Central memory CD8-positive, alpha-beta T cell (primary cell): ENCODE results near the gene OVCA2.
A peak's percentile ranks its signal among the peaks of the same experiment; 100 is the strongest.

ENCODE experiments used
- ATAC-seq: fragments of 150-1000 bp; cut with Tn5 transposase; replicated peaks from 2 replicates; pipeline ENCODE4 v1.10.0; 2022; ENCODE audit warnings: mild to moderate bottlenecking, moderate FRiP score, moderate number of reproducible peaks; ENCODE audit not compliant: poor library complexity, severe bottlenecking; ENCODE audit errors: extremely low read depth
- DNase-seq, 2 donors: peaks; one replicate each; pipeline ENCODE4 v3.0.0; 2021; ENCODE audit warnings: low spot score in 2 of 2
- H3K27ac Mint-ChIP-seq: one replicate; pipeline ENCODE4 v1.8.0; 2022; ENCODE audit warnings: low read depth, mild to moderate bottlenecking, moderate library complexity, mixed read lengths
- H3K27me3 Mint-ChIP-seq: one replicate; pipeline ENCODE4 v1.8.0; 2022; ENCODE audit warnings: mixed read lengths
- H3K36me3 Mint-ChIP-seq: one replicate; pipeline ENCODE4 v1.8.0; 2022; ENCODE audit warnings: mild to moderate bottlenecking, moderate library complexity, mixed read lengths; ENCODE audit not compliant: insufficient read depth
- H3K4me1 Mint-ChIP-seq: one replicate; pipeline ENCODE4 v1.8.0; 2022; ENCODE audit warnings: mixed read lengths
- H3K4me3 Mint-ChIP-seq: one replicate; pipeline ENCODE4 v1.8.0; 2022; ENCODE audit warnings: mild to moderate bottlenecking, moderate library complexity, mixed read lengths
- H3K9me3 Mint-ChIP-seq: one replicate; pipeline ENCODE4 v1.8.0; 2022; ENCODE audit warnings: mixed read lengths

OVCA2 gene

DNA sequence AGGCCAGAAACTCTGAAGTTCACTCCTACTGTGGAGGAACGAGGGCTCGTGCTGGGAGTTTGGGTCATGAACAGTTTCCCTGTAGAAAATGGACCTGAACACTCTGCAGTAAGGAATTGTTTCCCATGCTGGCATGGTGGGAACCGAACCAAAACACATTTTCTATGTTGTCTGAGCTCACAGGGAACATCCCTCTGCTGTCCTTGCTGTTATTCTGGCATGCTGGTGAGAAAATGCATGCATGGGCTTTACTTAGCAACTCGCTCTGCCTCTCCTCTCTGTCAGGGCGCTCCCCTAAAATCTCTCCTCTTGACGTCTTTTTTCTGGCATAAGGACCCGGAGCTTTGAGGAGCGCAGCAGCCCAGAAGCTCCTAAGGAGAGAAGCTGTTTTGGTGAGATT is 22.1 kb upstream of the OVCA2 start:
- Mint-ChIP-seq H3K9me3 (no peaks in the 10 kb centered on the region), H3K27me3 (peaks cover 57% of the 10 kb centered on the region), H3K36me3 (no peaks in the 10 kb centered on the region), H3K4me1 (peaks cover 5% of the 10 kb centered on the region), H3K27ac (no peak overlapping the region), H3K4me3 (no peak overlapping the region)
- DNase-seq: no peak
- no peak for ATAC-seq

DNA sequence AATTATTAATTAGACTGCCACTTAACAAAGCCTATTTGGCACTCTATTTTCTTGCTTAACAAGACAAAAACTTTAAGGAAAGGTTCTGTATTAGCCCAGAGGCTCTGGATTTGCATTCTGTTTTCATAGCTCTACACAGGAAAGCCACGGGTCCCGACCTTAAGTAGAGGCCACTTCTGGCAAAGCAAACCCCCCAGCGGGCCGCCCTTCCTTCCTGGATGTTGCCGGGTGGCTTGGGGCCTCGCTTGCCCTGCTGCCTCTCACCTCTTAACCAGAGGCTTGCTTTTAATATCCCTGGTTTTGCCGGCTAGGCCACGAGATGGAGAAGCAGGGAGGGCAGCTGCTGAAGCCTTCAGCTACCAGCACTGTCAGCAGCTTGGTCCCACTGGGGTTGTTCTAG is 21.1 kb upstream of the OVCA2 start:
- Mint-ChIP-seq H3K9me3 (no peaks in the 10 kb centered on the region), H3K27me3 (peaks cover 52% of the 10 kb centered on the region), H3K4me1 (peaks cover 10% of the 10 kb centered on the region), H3K27ac (no peak overlapping the region), H3K4me3 (no peak overlapping the region), H3K36me3 (no peaks in the 10 kb centered on the region)
- no peak for DNase-seq
- ATAC-seq: no peak

DNA sequence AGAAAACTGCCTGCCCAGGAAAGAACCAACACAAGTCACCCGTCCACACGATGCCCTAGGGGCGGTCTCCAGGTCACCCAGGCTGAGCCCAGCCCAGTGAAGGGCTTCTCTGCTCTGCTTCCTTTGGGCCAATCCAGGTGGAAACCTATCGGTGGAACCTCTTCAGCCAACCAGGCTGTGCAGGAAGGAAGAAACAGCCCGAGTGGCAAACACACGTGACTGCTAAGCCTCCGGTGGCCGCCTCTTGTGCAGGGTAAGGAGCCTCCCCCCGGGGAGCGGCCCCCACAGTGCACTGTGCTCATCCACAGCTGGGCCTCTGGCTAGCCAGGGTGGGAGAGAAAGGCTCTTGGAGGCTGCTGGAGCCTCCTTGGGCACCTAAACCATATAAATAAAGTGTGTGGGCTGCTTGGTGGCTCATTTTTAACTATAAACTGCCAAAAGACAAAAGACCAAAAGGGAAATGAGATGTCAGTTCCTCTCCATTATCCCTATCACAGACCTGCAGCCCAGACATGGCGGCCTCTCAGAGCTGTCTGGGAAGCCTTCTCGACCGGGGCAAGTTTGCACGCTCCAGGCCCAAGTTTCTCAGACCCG is 19.1 kb upstream of the OVCA2 start:
- H3K9me3 Mint-ChIP-seq: no peaks in the 10 kb centered on the region
- ATAC-seq (no peak), DNase-seq (no peak)
- peaks cover 63% of the 10 kb centered on the region for H3K27me3 Mint-ChIP-seq
- H3K27ac Mint-ChIP-seq: no peak overlapping the region
- no peaks in the 10 kb centered on the region for H3K36me3 Mint-ChIP-seq
- peaks cover 18% of the 10 kb centered on the region for H3K4me1 Mint-ChIP-seq
- no peak overlapping the region for H3K4me3 Mint-ChIP-seq

DNA sequence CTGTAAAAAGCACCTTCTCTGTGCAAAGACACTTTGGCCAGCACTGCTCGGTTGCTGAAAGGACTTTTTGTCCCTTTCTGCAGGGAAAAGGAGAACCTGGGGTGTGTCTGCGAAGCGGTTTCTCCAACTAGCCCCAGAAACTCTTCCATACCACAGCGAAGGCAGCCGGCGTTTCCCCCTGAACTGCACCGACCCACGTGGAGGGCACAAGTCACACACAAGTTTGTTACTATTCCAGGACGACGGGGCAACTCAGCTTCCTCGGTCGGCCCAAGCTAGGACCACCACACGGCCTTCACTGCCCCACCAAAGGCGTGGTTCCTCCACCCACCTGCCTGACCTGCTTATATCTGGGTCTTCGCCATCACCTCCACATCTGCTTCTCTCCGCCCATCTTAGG is 18.6 kb upstream of the OVCA2 start:
- ATAC-seq: no peak
- Mint-ChIP-seq H3K27me3 (peaks cover 63% of the 10 kb centered on the region), H3K4me3 (no peak overlapping the region), H3K27ac (no peak overlapping the region), H3K9me3 (no peaks in the 10 kb centered on the region), H3K4me1 (peaks cover 18% of the 10 kb centered on the region), H3K36me3 (no peaks in the 10 kb centered on the region)
- no peak for DNase-seq

DNA sequence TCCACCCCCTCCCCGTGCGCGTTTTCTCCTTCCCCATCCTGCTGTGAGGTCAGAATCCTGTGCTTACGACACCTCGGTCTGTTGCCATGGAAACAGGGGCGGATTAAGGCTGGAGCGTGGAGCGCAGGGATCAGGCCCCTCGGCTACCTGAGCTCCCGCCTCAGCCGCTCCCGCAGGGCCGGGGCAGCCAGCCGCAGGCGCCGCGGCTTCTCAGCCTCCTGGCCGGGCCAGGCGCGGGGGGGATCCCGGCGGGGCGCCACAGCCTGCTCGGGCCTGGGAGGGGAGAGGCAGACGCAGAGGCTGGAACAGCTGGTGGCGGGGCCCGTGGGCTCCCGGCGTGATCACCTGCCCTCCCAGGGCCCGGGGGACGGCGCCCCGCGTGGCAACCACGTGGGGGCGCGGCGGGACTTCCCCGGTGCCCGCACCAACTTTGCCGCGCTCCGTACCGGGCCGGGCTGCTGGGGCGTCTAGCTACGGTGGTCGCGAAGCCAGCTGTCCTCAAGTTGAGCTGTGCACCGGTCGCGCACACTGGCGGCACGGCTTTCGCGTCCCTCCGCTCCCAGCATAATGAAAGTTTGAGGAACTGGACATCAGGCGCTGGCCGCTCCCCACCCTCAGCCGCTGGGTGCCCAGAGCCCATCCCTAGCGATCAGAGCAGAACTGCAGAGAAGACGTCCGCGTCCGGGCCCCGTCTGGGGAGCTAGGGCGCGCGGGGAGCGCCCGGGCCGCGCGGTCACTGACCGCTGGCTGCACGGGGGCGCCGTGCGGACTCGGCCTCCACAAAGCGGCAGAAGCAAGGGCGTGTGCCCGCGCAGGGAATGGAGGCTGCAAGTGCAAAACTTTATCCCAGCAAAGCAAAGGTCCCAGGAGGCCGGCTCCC is 17.9 kb upstream of the OVCA2 start:
- H3K27ac Mint-ChIP-seq: no peak overlapping the region
- H3K4me3 Mint-ChIP-seq: peak overlapping the region; percentile 76
- no peaks in the 10 kb centered on the region for H3K9me3 Mint-ChIP-seq
- H3K4me1 Mint-ChIP-seq: peaks cover 18% of the 10 kb centered on the region
- peaks cover 62% of the 10 kb centered on the region for H3K27me3 Mint-ChIP-seq
- ATAC-seq: peak; percentile 20
- no peaks in the 10 kb centered on the region for H3K36me3 Mint-ChIP-seq
- no peak for DNase-seq

DNA sequence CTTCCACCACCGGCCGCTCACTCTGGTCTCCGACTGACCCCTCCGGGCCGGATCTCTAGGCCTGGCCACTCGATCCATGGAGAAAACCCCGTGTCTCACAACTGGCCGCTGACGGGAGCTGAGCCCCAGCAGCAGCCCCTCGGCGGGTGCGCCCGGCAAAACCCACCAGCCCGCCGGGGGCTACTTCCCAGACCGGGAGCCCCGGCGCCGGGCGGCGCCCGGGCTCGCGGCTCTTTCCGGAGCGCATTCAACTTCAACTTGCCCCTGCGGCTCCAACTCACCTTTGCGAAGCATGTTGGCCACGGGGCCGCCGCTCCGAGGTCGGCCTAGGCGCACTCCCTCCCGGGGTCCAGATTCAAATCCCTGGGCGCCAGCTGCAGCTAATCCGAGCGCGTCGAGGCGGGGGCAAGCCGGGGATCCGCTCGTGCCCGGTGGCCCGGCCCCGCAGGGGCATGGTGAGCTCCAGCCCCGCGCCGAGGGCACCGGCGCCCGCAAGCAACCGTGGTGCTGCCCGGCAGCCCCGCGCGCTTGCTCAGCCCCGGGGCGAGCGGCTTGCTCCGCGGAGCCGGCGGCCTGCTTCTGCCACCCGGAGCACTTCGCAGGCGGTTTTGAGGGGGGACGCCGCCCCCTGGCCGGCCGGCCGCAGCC is 17.1 kb upstream of the OVCA2 start:
- no peaks in the 10 kb centered on the region for H3K9me3 Mint-ChIP-seq
- H3K27me3 Mint-ChIP-seq: peaks cover 54% of the 10 kb centered on the region
- ATAC-seq: no peak

DNA sequence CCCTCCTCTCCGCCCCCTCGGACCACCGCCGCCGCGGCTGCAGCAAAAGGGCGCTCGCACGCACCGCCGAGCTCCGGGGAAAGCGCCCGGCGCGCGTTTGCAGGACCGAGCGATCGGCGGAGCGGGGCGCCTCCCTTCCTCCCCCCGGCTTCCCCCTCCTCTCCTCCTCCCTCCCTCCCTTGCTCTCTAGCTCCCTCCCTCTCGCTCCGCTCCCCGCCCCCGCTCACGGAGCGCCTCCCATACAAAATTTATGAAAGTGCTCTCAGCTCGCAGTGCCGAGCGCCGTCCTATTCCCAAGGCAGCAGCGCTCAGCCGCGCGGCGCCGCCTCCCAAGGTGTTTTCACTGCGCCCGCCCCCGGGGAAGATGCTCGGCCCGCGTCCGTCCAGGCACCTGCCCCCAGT is 16.6 kb upstream of the OVCA2 start, which contains the start of gene RTN4RL1:
TSS of gene RTN4RL1 (minus strand) at position 115 of the 402 bp plus-strand sequence. CDS start 469 bp downstream, outside the sequence.
- peaks cover 49% of the 10 kb centered on the region for H3K27me3 Mint-ChIP-seq
- ATAC-seq (peak; percentile 29), DNase-seq (peak; percentile 37 to 44)
- no peak within 1 kb of the TSS for H3K27ac Mint-ChIP-seq
- peaks cover 25% of the 10 kb centered on the region for H3K4me1 Mint-ChIP-seq
- H3K4me3 Mint-ChIP-seq: peak within 1 kb of the TSS; percentile 76
- H3K9me3 Mint-ChIP-seq: no peaks in the 10 kb centered on the region
- no peaks in the 10 kb centered on the region for H3K36me3 Mint-ChIP-seq

More for the DNA sequence above, 17.1 kb upstream of the OVCA2 start:
- H3K4me3 Mint-ChIP-seq: peak overlapping the region; percentile 76
- H3K36me3 Mint-ChIP-seq: no peaks in the 10 kb centered on the region
- H3K27ac Mint-ChIP-seq: no peak overlapping the region
- DNase-seq: no peak
- peaks cover 19% of the 10 kb centered on the region for H3K4me1 Mint-ChIP-seq

DNA sequence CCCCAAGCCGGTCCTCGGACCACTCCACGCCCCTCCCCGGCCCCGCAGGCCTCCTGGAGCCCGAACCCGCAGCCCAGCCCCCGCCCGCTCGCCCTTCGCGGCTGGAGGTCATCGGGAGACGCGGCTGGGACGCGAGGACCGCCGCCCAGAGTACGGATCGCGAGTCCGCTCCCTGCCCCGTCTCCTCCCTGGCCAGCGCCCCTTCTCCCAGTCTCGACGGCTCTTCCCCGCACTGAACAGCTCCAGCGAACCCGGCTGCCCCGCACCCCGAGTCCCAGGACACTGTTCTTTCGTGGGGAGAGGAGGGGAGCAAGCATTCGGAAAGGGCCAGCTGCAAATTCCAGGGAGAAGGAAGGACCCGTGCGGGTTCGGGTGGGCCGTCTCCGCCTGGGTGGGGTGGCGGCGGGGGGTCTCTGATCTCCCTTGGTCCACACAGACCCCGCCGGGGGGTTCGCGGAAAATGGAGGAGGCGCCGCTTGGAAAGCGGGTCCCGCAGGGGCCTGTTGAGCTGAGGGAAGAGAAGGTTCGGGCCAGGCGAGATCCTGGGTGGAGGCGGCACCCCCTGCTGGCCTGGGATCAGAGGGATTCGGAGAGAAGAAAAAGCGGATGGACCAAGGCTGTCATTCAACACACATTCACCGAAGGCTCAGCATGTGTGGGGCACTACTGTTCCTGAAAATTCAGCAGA is 16.1 kb upstream of the OVCA2 start:
- no peak for ATAC-seq
- no peak for DNase-seq
- H3K27me3 Mint-ChIP-seq: peaks cover 43% of the 10 kb centered on the region
- H3K9me3 Mint-ChIP-seq: no peaks in the 10 kb centered on the region
- no peaks in the 10 kb centered on the region for H3K36me3 Mint-ChIP-seq
- no peak overlapping the region for H3K27ac Mint-ChIP-seq
- H3K4me1 Mint-ChIP-seq: peaks cover 30% of the 10 kb centered on the region
- peak overlapping the region; percentile 76 for H3K4me3 Mint-ChIP-seq

DNA sequence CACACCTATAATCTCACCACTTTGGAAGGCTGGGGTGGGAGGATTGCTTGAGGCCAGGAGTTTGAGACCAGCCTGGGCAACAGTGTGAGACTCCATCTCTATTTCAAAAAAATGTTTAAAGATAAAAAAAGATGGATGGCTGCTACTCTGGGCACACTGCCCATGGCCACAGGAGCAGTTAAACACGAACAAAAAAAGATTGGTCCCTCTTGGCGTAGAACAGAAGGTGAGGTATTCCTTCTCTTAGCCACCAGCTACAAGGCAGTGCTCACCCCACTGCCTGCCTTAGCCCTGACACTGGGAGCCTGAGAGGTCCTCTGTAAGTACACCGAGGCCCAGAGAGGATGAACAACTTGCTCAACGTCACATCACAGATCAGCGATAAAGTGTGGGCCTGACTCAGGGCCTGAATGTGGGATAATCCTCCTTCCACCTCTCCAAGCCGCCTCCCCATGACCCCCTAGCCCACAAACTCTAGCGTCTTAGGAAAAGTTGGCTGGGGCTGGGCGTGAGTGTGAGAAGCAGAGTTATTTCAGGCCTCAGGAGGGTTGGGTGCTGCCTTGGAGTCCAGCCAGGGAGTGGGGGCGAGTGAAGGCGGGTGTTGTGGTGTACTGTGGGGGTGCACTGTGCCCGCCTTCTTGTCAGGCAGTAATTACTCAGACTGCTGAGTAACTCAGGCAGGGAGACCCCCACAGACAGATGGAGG is 14.1 kb upstream of the OVCA2 start:
- Mint-ChIP-seq H3K4me3 (no peak overlapping the region), H3K4me1 (peaks cover 28% of the 10 kb centered on the region), H3K27ac (no peak overlapping the region), H3K36me3 (peaks cover 3% of the 10 kb centered on the region), H3K27me3 (peaks cover 36% of the 10 kb centered on the region), H3K9me3 (no peaks in the 10 kb centered on the region)
- DNase-seq (no peak), ATAC-seq (no peak)

DNA sequence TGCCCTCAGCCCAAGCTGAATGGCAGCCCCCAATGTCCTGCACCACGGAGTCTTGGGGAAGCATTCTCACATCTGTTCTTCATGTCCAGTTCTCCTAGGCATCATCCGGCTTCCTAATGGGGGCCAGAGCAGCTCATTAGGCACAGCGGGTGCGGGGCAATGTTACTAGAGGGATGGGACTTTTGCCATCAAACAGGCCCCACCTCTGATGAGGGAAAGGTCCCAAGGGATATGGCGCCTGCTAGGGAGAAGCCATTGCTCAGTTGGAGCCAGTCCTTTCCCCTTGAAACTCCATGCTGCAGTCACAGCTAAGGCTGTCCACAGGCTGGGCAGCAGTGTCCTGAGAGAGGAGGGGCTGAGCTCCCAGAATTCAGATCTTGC is 13.6 kb upstream of the OVCA2 start:
- DNase-seq (no peak), ATAC-seq (no peak)
- H3K9me3 Mint-ChIP-seq: no peaks in the 10 kb centered on the region
- peaks cover 6% of the 10 kb centered on the region for H3K36me3 Mint-ChIP-seq
- H3K4me1 Mint-ChIP-seq: peaks cover 28% of the 10 kb centered on the region
- H3K4me3 Mint-ChIP-seq: no peak overlapping the region
- H3K27me3 Mint-ChIP-seq: peaks cover 36% of the 10 kb centered on the region
- H3K27ac Mint-ChIP-seq: no peak overlapping the region

DNA sequence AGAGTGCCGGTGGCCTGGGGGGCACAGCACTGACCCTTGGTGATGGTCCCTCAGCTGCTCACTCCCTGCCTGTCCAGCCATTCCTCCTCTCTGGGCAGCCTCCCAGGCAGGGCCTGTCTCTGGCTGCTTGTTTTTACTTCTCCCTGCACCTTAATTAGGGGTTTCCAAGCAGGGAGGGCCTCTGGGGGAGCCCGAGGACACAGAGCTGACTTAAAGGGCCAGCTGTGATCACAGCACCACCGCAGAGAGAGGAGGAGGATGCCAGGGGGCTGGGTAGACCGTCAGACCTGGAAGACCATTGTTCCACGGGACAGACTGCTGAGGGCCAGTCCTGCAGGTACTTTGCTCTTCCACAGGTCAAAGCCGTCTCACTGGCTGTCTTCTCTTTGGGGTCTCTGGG is 13.1 kb upstream of the OVCA2 start:
- Mint-ChIP-seq H3K4me1 (peaks cover 28% of the 10 kb centered on the region), H3K4me3 (peak overlapping the region; percentile 45), H3K9me3 (no peaks in the 10 kb centered on the region), H3K36me3 (peaks cover 7% of the 10 kb centered on the region), H3K27ac (no peak overlapping the region), H3K27me3 (peaks cover 36% of the 10 kb centered on the region)
- ATAC-seq (no peak), DNase-seq (no peak)
